Activated T-helper 1 cell treated with anti-CD3 and anti-CD28 coated beads, Interleukin-2, amount 50 U/mL, for 16 hours (primary cell): ENCODE results near the gene ANKRD33B.
A peak's percentile ranks its signal among the peaks of the same experiment; 100 is the strongest.
"Not testable (repeated sequence)": the region's sequence is repeated elsewhere in the genome, so short reads cannot be mapped to it uniquely, and the experiment has no call there.

Experiments used
- DNase-seq, 2 donors: peaks; one replicate each; pipeline ENCODE4 v3.0.0-alpha.2; 2020; ENCODE audit warnings: low read depth in 1 of 2, low spot score in 1 of 2

Gene ANKRD33B

DNA sequence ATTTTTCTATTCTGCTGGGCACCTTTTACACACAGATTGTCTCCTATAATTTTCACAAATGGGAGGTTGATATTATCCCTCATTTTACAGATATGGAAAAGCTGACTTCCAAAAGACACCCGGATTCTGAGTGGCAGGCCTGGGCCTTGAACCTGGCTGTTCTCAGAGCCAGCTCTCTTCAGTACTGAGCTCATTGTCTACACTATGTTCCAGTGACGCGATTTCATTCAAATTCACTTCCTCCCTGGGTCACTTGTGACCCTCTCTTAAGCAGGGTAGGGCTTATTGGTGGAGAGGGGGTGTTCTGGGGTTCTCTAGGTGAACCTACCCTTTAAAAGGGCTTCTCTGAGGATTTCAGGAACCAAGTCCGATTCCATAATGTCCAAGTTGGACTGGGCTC is 70.2 kb downstream of the ANKRD33B start:
- no peak for DNase-seq

DNA sequence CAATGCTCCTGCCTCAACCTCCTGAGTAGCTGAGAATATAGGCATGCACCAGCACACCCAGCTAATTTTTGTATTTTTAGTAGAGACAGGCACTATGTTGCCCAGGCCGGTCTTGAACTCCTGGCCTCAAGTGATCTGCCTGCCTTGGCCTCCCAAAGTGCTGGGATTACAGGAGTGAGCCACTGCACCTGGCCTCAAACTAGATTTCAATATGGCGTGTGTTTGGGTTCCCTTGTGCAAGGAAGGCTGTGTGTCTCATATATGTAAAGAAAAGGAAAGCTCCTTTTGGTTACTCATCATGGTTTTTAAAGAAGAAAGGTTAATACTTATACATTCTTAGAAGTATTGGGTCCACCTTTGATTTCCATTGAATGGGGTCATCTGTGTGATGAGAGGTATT is 70.7 kb downstream of the ANKRD33B start:
- no peak for DNase-seq

GRCh38 chr5:10635257-10635866 is 71.5 kb downstream of the ANKRD33B start:
- peak in 1 of 2 donors; percentile 44 for DNase-seq

DNA sequence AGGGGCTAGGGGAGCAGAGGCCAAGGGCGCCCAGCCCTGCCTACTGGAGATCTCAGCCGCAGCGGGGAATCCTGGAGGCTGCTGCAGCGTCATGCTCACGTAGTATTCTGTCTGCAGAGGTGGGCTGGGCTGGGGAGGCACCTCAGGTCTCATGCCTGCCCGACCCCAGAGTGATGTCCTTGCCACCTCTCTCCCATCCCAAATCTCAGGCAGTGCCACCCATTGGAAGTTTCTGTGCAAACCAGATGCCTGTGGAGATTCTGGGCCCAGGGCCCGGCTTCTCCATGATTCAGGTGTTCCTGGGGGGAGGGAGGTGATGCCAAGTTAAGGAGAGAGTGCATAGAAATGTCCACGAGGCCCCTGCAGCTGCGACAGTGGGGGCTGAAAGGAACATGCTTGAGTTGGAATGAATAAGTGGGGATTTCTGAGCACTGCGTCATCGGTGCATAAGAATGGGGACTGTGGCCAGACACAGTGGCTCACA is 72.0 kb downstream of the ANKRD33B start:
- no peak for DNase-seq

- DNase-seq = no peak
These were observed 72.7 kb downstream of the ANKRD33B start for GRCh38 chr5:10636363-10637142.

GRCh38 chr5:10637944-10638343 is 74.1 kb downstream of the ANKRD33B start:
- DNase-seq = no peak

DNA sequence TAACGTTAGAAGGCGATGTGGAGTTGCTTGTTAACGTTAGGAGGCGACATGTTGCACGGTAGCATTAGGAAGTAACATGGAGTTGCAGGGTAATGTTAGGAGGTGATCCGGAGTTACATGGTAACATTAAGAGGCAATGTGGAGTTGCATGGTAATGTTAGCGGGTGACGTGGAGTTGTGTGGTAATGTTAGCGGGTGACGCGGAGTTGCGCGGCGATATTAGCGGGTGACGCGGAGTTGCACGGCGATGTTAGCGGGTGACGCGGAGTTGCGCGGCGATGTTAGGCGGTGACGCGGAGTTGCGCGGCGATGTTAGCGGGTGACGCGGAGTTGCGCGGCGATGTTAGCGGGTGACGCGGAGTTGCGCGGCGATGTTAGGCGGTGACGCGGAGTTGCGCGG is 74.9 kb downstream of the ANKRD33B start:
- DNase-seq = not testable (repeated sequence)

- DNase-seq = no peak
These were observed 76.0 kb downstream of the ANKRD33B start for GRCh38 chr5:10639846-10640368.

DNA sequence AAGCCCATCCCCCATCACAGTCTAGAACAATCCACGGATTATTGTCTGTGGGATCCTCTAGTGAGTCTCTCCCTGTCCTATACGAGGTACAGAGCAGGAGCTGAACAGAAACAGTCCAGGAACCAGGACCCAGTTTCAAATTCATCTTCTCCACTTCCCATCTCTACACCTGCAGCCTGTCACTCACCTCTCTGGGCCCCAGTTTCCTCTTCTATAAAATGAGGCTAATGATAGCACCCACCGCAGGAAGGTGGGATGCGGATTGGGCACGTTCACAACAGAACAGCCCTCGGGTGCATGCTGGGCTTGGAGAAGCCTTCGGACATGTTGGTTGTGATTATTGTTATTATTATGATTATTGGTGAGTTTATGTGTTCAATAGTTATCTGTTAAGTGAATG is 78.5 kb downstream of the ANKRD33B start:
- no peak for DNase-seq

- DNase-seq = no peak
These were observed 80.3 kb downstream of the ANKRD33B start for GRCh38 chr5:10644192-10644591.

DNA sequence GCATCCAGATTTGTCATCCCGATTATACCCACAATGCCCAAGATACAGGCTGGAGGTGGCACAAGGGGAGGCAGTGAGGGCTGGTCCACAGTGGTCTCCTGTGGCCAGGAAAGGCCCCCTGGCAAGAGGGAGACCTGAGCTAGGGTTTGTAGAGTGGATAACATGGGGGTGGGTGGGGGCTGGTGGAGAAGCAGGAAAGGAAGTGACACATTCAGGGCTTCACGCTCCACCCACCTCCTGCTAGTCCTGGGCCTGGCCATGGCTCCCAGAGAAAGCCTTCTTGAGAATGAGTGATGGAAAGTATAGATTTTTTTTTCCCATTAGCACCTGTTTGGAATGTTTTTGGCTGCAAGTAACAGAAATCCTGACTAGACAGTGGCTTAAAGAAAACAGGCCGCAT is 81.3 kb downstream of the ANKRD33B start:
- no peak for DNase-seq

DNA sequence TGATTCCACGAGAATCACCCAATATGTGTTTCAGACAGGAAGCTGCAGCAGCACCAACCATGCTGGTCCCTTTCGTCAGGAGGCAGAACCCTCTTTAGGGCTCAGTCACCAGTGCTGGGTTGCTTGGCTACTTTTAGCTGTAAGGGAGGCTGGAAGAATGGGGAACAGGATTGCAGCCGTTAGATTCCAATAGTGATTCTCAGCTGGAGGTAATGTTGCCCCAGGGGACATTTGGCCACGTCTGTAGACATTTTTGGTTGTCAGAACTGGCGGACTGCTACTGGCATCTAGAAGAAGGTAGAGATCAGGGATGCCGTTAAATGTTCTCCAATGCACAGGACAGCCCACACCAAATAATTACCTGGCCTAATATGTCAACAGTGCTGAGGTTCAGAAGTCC is 81.8 kb downstream of the ANKRD33B start:
- no peak for DNase-seq

DNA sequence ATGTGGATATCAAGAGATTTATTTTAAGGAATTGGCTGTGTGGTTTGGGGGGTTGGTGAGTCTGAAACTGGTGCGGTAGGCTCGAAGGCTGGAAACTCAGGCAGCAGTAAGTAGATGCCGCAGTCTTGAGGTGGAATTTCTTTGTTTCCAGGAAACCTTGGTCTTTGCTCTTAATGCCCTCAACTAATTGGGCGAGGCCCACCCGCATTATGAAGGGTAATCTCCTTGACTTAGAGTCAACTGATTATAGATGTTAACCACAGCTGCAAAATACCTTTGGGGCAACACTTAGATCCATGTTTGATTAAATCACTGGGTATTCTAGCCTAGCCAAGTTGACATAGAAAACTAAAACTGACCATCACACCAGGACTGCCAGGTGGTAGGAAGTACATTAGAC is 83.8 kb downstream of the ANKRD33B start:
- DNase-seq = no peak

DNA sequence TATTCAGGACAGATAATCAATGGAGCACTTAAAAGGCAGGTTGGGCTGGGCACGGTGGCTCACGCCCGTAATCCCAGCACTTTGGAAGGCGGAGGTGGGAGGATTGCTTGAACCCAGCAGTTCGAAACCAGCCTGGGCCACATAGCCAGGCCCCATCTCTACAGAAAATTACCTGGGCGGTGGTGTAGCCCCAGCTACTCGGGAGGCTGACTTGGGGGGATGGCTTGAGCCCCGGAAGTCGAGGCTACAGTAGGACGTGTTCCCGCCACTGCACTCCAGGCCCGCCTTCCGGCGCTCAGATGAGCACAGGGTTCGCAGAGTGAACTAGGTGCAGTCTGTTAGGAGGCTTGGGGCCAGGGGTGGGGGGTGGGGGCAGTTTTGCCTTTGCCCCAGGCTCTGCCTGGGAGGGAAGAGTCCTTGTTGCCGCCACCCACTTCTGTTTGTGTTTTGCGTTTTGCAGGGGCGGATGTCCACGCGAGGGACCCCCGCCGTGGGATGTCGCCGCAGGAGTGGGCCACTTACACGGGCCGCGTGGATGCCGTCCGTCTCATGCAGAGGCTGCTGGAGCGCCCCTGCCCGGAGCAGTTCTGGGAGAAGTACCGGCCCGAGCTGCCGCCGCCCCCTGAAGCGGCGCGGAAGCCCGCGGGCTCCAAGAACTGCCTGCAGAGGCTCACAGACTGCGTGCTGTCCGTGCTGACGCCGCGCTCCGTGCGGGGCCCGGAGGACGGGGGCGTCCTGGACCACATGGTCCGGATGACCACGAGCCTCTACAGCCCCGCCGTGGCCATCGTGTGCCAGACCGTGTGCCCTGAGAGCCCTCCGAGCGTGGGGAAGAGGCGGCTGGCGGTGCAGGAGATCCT is 85.2 kb downstream of the ANKRD33B start:
- no peak for DNase-seq

DNA sequence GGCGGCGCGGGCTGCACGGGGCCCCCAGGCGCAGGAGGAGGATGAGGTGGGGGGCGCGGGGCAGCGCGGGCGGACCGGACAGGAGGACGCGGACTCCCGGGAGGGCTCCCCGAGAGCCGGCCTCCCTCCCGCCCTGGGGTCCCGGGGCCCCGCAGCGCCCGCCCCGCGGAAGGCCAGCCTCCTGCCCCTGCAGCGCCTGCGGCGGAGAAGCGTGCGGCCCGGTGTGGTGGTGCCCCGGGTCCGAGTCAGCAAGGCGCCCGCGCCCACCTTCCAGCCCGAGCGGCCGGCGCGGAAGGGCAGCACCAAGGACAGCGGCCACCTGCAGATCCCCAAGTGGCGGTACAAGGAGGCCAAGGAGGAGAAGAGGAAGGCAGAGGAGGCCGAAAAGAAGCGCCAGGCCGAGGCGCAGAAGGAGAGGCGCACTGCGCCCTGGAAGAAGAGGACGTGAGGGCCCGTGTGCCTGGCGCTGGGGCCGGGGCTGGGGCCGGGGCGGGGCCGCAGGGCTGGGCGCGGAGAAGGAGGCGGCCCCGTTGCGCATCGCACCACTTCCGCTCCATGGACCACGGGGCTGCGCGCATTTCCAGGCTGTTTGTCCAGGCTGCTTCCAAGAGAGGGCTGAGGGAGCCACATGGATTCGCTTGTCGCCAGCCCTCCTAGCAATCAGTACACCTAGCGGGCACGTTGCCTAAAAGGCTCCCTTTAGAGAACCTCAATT is 86.0 kb downstream of the ANKRD33B start:
- no peak for DNase-seq

GRCh38 chr5:10652151-10652550 is 88.3 kb downstream of the ANKRD33B start:
- DNase-seq = no peak

GRCh38 chr5:10652606-10653005 is 88.7 kb downstream of the ANKRD33B start:
- DNase-seq = no peak

DNA sequence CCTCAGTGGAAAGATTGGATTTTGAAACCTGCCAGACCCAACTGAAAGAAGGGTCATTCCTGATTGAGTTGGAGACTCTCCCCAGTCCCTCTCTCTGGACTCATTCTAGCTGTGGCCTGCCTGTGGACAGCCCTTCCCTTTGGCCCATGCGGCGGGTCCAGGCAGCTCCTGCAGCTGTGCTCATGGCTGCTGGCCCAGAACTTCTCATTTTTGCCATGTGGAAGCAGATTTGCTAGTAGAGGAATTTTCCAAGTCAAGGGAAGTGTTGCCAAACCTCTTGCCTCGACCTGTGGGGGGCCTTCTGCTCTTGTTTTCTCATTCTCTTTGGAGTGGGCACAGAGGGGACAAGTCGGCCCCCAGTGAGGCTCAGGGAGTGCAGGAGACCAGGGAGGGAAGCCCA is 89.2 kb downstream of the ANKRD33B start:
- DNase-seq = no peak

GRCh38 chr5:10653751-10654400 is 90.0 kb downstream of the ANKRD33B start:
- no peak for DNase-seq

GRCh38 chr5:10654566-10654965 is 90.7 kb downstream of the ANKRD33B start:
- DNase-seq = no peak
